Activated T-cell treated with anti-CD3 and anti-CD28 coated beads, Interleukin-2, amount 50 U/mL, for 72 hours (primary cell): ENCODE results near the gene EIF5A2. TPM values are rescaled to one million over a fixed set of nuclear protein-coding genes. Genes with fewer than 3 reads are reported as not detected.
"Not testable (repeated sequence)": the region's sequence is repeated elsewhere in the genome, so short reads cannot be mapped to it uniquely, and the experiment has no call there.

Experiments used
- ATAC-seq, 2 donors: fragments of 150-1000 bp; cut with Tn5 transposase; replicated peaks in 1 of 2; 2 replicates each; pipeline ENCODE4 v1.10.0; 2021; ENCODE audit warnings: moderate library complexity in 2 of 2, mild to moderate bottlenecking in 1 of 2
- DNase-seq, 2 donors: peaks; one replicate each; pipeline ENCODE4 v3.0.0; 2021 to 2022; ENCODE audit warnings: mixed read lengths in 1 of 2
- H3K27ac Mint-ChIP-seq: one replicate; pipeline ENCODE4 v1.8.0; 2022; ENCODE audit warnings: mild to moderate bottlenecking, moderate library complexity, mixed read lengths
- H3K27me3 Mint-ChIP-seq: one replicate; pipeline ENCODE4 v1.8.0; 2022; ENCODE audit warnings: low read depth, mixed read lengths
- H3K36me3 Mint-ChIP-seq, 2 donors: one replicate each; pipeline ENCODE4 v1.8.0; 2022; ENCODE audit warnings: mixed read lengths in 2 of 2, mild to moderate bottlenecking in 1 of 2; ENCODE audit not compliant: insufficient read depth in 2 of 2
- H3K4me1 Mint-ChIP-seq: one replicate; pipeline ENCODE4 v1.8.0; 2022; ENCODE audit warnings: low read depth, mixed read lengths
- H3K4me3 Mint-ChIP-seq, 2 donors: one replicate each; pipeline ENCODE4 v1.8.0; 2022; ENCODE audit warnings: mild to moderate bottlenecking in 2 of 2, mixed read lengths in 2 of 2, moderate library complexity in 2 of 2
- H3K9me3 Mint-ChIP-seq, 2 donors: one replicate each; pipeline ENCODE4 v1.8.0; 2022; ENCODE audit warnings: mixed read lengths in 2 of 2
- total RNA-seq, 2 donors: library from RNA; stranded (reverse); gene quantifications; one replicate each; pipeline ENCODE4 v1.2.3, GENCODE V29; 2022

EIF5A2 gene
- total RNA-seq, 2 donors from 2014 or later = 6.0 to 7.1 TPM

- peaks cover 0 to 6% of the 10 kb centered on the region in 2 donors for H3K36me3 Mint-ChIP-seq
- peaks cover 4 to 6% of the 10 kb centered on the region in 2 donors for H3K9me3 Mint-ChIP-seq
- no peak for DNase-seq
- H3K27me3 Mint-ChIP-seq = peaks cover 9% of the 10 kb centered on the region
- H3K4me3 Mint-ChIP-seq = no peak overlapping the region
- H3K27ac Mint-ChIP-seq = no peak overlapping the region
- H3K4me1 Mint-ChIP-seq = peaks cover 10% of the 10 kb centered on the region
- ATAC-seq = no peak
Observed at GRCh38 chr3:170911051-170911450, 2.6 kb upstream of the EIF5A2 start.

- no peak for DNase-seq
- H3K27ac Mint-ChIP-seq = no peak overlapping the region
- H3K4me3 Mint-ChIP-seq = no peak overlapping the region
- H3K36me3 Mint-ChIP-seq = peaks cover 3 to 6% of the 10 kb centered on the region in 2 donors
- ATAC-seq = no peak
- peaks cover 15% of the 10 kb centered on the region for H3K4me1 Mint-ChIP-seq
- peaks cover 4 to 6% of the 10 kb centered on the region in 2 donors for H3K9me3 Mint-ChIP-seq
- peaks cover 9% of the 10 kb centered on the region for H3K27me3 Mint-ChIP-seq
Observed at GRCh38 chr3:170910542-170910941, 2.1 kb upstream of the EIF5A2 start.

DNA sequence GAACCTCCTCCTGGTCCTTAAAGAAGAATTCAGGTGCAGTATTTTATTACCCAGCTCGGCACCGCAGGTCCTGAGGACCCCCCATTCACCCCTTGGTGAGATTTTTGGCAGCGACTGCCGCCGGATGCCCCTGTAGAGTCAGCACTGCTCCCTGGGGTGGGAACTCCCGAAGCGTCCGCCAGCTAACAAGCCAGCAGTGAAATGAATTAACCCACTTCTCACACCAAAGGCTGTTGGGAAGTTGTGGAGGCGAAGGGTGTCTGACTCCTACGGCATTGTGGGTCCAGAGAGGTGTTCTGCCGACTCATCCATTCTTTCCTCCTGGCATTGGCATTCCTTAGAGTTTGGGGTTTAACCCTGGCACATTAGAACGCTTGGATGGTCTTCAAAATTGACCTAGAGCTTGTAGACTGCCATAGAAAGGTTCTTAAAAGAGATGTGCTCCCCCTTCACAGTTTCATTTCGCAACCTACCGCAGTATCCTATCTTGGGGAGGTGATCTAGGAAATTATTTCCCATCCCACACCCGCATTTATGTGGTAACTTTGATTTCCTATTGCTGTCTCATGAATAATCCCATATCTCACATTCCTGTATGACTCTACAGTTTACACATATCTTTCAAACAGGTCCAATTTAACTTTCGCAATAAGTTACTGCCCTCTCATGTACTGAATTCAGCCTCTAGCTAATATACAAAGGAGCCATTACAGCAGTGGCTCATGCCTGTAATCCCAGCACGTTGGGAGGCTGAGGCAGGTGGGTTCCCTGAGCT, 879 bp upstream of the EIF5A2 start:
- Mint-ChIP-seq H3K4me3 (peak overlapping the region; percentile 93 to 99), H3K27me3 (no peaks in the 10 kb centered on the region), H3K9me3 (peaks cover 4 to 6% of the 10 kb centered on the region in 2 donors), H3K36me3 (peaks cover 4 to 6% of the 10 kb centered on the region in 2 donors), H3K27ac (peak overlapping the region; percentile 9), H3K4me1 (peaks cover 17% of the 10 kb centered on the region)
- ATAC-seq = no peak
- DNase-seq = no peak

- Mint-ChIP-seq H3K9me3 (peaks cover 4 to 6% of the 10 kb centered on the region in 2 donors), H3K36me3 (peaks cover 4 to 6% of the 10 kb centered on the region in 2 donors), H3K27me3 (no peaks in the 10 kb centered on the region), H3K4me1 (peaks cover 17% of the 10 kb centered on the region), H3K4me3 (peak overlapping the region; percentile 93 to 99), H3K27ac (peak overlapping the region; percentile 19)
- ATAC-seq (no peak), DNase-seq (peak in 1 of 2 donors; percentile 51)
Observed at GRCh38 chr3:170907637-170908234, 701 bp downstream of the EIF5A2 start.

GRCh38 chr3:170905862-170906261, 2.6 kb downstream of the EIF5A2 start:
- DNase-seq = no peak
- H3K9me3 Mint-ChIP-seq = peaks cover 1 to 6% of the 10 kb centered on the region in 2 donors
- peaks cover 21% of the 10 kb centered on the region for H3K4me1 Mint-ChIP-seq
- no peak overlapping the region for H3K27ac Mint-ChIP-seq
- peaks cover 4 to 8% of the 10 kb centered on the region in 2 donors for H3K36me3 Mint-ChIP-seq
- ATAC-seq = no peak
- peak overlapping the region in 1 of 2 donors; percentile 52 for H3K4me3 Mint-ChIP-seq
- H3K27me3 Mint-ChIP-seq = no peaks in the 10 kb centered on the region

- ATAC-seq = no peak
- no peaks in the 10 kb centered on the region for H3K27me3 Mint-ChIP-seq
- no peaks in the 10 kb centered on the region for H3K9me3 Mint-ChIP-seq
- H3K4me1 Mint-ChIP-seq = peaks cover 24% of the 10 kb centered on the region
- H3K27ac Mint-ChIP-seq = no peak overlapping the region
- DNase-seq = no peak
- no peak overlapping the region for H3K4me3 Mint-ChIP-seq
- peaks cover 2 to 6% of the 10 kb centered on the region in 2 donors for H3K36me3 Mint-ChIP-seq
Observed at GRCh38 chr3:170903123-170903522, 5.3 kb downstream of the EIF5A2 start.

- no peak for ATAC-seq
Observed at GRCh38 chr3:170899455-170899854, 9.0 kb downstream of the EIF5A2 start.

GRCh38 chr3:170897978-170898377, 10.5 kb downstream of the EIF5A2 start:
- no peak for ATAC-seq
- no peak overlapping the region for H3K4me3 Mint-ChIP-seq
- H3K4me1 Mint-ChIP-seq = peaks cover 7% of the 10 kb centered on the region
- H3K36me3 Mint-ChIP-seq = peaks cover 2 to 8% of the 10 kb centered on the region in 2 donors
- no peak for DNase-seq
- H3K27me3 Mint-ChIP-seq = no peaks in the 10 kb centered on the region
- no peak overlapping the region for H3K27ac Mint-ChIP-seq
- H3K9me3 Mint-ChIP-seq = peaks cover 0 to 2% of the 10 kb centered on the region in 2 donors

More at GRCh38 chr3:170899455-170899854, 9.0 kb downstream of the EIF5A2 start:
- Mint-ChIP-seq H3K4me1 (peaks cover 7% of the 10 kb centered on the region), H3K27me3 (no peaks in the 10 kb centered on the region), H3K4me3 (no peak overlapping the region), H3K9me3 (peaks cover 0 to 2% of the 10 kb centered on the region in 2 donors), H3K36me3 (peaks cover 2 to 8% of the 10 kb centered on the region in 2 donors), H3K27ac (no peak overlapping the region)
- DNase-seq = no peak

DNA sequence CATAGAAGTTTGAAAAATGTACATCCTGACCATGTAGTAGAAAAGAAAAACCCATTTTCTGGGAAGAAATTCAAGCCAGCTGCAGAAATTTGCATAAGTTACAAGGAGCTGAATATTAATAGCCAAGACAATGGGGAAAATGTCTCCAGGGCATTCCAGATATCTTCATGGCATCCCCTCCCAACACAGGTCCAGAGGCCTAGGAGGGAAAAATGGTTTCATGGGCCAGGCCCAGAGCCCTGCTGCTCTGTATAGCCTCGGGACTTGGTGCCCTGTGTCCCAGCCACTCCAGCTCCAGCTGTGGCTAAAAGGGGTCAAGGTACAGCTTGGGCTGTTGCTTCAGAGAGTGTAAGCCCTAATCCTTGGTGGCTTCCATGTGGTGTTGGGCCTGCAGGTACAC, 11.2 kb downstream of the EIF5A2 start:
- not testable (repeated sequence) for DNase-seq, H3K27me3 Mint-ChIP-seq, H3K4me1 Mint-ChIP-seq, ATAC-seq, H3K27ac Mint-ChIP-seq, H3K36me3 Mint-ChIP-seq, H3K4me3 Mint-ChIP-seq, H3K9me3 Mint-ChIP-seq

DNA sequence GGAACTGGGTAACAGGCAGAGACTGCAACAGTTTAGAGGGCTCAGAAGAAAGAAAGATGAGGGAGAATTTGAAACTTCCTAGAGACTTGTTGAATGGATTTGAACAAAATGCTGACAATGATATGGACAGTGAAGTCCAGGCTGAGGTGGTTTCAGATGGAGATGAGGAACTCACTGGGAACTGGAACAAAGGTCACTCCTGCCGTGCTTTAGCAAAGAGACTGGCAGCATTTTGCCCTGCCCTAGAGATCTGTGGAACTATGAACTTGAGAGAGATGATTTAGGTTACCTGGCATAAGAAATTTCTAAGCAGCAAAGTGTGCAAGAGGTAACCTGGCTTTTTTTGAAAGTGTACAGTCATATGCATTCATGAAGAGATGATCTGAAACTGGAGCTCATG, 11.7 kb downstream of the EIF5A2 start:
- Mint-ChIP-seq H3K36me3 (peaks cover 2 to 7% of the 10 kb centered on the region in 2 donors), H3K4me1 (peaks cover 7% of the 10 kb centered on the region), H3K4me3 (no peak overlapping the region), H3K27me3 (no peaks in the 10 kb centered on the region), H3K27ac (no peak overlapping the region), H3K9me3 (peaks cover 0 to 2% of the 10 kb centered on the region in 2 donors)
- DNase-seq (no peak), ATAC-seq (no peak)

DNA sequence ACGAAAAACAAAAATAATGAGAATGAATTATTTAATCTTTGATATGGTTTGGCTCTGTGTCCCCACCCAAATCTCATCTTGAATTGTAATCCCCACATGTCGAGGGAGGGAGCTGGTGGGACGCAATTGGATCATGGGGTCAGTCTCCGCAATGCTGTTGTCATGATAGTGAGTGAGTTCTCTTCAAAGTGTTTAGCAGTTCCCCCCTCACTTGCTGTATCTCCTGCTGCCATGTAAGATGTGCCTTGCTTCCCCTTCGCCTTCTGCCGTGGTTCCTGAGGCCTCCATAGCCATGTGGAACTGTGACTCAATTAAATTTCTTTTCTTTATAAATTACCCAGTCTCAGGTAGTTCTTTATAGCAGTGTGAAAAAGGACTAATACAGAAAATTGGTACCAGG, 12.1 kb downstream of the EIF5A2 start:
- not testable (repeated sequence) for H3K4me3 Mint-ChIP-seq, H3K36me3 Mint-ChIP-seq, ATAC-seq, H3K4me1 Mint-ChIP-seq, H3K27ac Mint-ChIP-seq, H3K9me3 Mint-ChIP-seq, H3K27me3 Mint-ChIP-seq, DNase-seq

GRCh38 chr3:170893895-170894294, 14.5 kb downstream of the EIF5A2 start:
- Mint-ChIP-seq H3K4me3 (no peak overlapping the region), H3K27ac (no peak overlapping the region), H3K9me3 (peaks cover 0 to 2% of the 10 kb centered on the region in 2 donors), H3K4me1 (no peaks in the 10 kb centered on the region), H3K36me3 (peaks cover 2 to 6% of the 10 kb centered on the region in 2 donors), H3K27me3 (no peaks in the 10 kb centered on the region)
- ATAC-seq (no peak), DNase-seq (no peak)

GRCh38 chr3:170889630-170890029, 18.8 kb downstream of the EIF5A2 start:
- no peak overlapping the region for H3K4me3 Mint-ChIP-seq
- no peaks in the 10 kb centered on the region for H3K36me3 Mint-ChIP-seq
- H3K27ac Mint-ChIP-seq = no peak overlapping the region
- DNase-seq = no peak
- H3K27me3 Mint-ChIP-seq = peaks cover 8% of the 10 kb centered on the region
- ATAC-seq = no peak
- no peaks in the 10 kb centered on the region for H3K9me3 Mint-ChIP-seq
- H3K4me1 Mint-ChIP-seq = no peaks in the 10 kb centered on the region
